GM19328 (cell line): ENCODE results near the gene ZNF660.
"Not testable (repeated sequence)": the region's sequence is repeated elsewhere in the genome, so short reads cannot be mapped to it uniquely, and the experiment has no call there.

Experiments used
- ATAC-seq: cut with Tn5 transposase; IDR thresholded peaks from one replicate; pipeline ENCODE4 v1.9.1; 2021; ENCODE audit warnings: mild to moderate bottlenecking, moderate library complexity; ENCODE audit not compliant: unreplicated experiment

Gene ZNF660

GRCh38 chr3:44584646-44585501 is at the start of gene ZNF660:
Gene ZNF660, plus strand, starts transcription at chr3:44584964. Its CDS starts 9,230 bp downstream, at chr3:44594194.
- ATAC-seq = no peak

DNA sequence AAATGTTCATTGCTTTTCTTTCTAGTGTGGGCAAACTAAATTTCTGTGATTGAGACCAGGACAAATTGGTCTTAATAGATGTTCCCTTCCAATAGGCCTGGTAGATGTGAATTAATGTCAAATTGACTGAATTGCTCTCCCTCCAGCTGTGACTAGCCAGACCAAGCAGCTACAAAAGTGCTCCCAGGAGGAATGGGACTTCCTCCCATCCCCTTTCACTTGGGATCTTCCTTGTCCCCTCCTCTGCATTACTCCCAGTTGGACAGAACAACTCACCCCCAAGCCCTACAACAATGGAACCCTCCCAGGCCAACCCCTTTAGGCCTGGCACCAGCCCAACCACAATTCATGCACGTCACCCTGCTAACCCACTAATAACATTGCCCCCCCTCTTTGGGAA is 49.4 kb upstream of the ZNF660 start:
- ATAC-seq = no peak

DNA sequence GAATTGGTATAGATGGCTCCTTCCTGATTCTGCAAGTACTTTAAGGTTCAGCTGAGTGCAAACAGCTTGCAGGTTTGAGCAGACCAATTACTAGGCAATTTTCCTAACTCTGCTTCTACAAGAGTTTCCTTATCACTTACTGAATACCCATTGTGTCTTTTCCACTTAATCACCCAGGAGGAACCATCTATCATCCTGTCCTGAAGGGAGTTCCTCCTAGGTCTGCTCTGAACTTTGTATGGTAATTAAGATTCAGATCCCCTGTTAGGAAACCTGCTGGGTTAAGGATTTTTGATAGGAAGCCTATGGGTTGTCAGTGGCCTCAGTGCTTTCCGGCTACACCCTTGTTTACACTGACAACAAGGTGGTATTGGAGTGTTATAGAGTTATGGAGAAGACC is 40.0 kb upstream of the ZNF660 start:
- ATAC-seq = not testable (repeated sequence)

- peak; percentile 72 for ATAC-seq
Observed at GRCh38 chr3:44554626-44555592, 29.9 kb upstream of the ZNF660 start, which contains the start of gene ZKSCAN7. Gene ZKSCAN7, plus strand, starts transcription at chr3:44555193. Its CDS starts 1,855 bp downstream, at chr3:44557048.

DNA sequence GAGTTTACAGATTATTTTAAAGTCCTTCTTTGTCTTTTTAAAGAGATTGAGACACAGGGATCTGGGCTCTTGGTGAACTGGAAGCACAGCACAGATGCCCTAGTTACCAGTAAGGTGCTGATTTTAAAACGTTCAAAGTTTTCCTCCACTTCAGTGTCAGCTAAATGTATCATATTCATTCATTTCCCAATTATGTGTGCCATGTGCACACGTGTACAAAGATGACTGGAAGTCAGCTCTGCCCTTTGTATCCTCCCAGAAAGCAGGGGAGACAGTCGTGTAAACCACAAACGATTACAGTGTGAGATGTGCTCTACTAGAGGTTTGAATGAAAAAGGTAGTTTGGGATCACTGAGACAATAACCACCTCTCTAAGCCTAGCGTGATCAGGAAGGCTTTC is 29.0 kb upstream of the ZNF660 start:
- ATAC-seq = no peak

DNA sequence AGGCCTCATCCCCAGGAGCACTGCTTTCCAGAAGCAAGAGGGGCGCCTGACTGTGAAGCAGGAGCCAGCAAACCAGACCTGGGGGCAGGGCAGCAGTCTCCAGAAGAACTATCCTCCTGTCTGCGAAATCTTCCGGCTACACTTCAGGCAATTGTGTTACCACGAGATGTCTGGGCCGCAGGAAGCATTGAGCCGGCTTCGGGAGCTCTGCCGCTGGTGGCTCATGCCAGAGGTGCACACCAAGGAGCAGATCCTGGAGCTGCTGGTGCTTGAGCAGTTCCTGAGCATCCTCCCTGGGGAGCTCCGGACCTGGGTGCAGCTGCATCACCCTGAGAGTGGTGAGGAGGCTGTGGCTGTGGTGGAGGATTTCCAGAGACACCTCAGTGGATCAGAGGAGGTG is 27.7 kb upstream of the ZNF660 start:
- ATAC-seq = no peak

DNA sequence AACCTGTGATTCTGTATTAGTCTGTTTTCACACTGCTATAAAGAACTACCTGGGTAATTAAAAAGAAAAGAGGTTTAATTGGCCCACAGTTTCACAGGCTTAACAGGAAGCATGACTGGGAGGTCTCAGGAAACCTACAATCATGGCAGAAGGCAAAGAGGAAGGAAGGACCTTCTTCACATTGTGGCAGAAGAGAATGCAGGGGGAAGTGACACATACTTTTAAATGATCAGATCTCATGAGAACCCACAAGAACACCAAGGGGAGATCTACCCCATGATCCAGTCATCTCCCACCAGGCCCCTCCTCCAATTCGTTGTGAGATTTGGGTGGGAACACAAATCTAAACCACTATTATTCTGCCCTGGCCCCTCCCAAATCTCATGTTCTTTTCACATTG is 23.7 kb upstream of the ZNF660 start:
- no peak for ATAC-seq

- ATAC-seq = no peak
Observed at GRCh38 chr3:44562147-44562546, 22.6 kb upstream of the ZNF660 start.

- no peak for ATAC-seq
Observed at GRCh38 chr3:44568561-44568960, 16.2 kb upstream of the ZNF660 start.

DNA sequence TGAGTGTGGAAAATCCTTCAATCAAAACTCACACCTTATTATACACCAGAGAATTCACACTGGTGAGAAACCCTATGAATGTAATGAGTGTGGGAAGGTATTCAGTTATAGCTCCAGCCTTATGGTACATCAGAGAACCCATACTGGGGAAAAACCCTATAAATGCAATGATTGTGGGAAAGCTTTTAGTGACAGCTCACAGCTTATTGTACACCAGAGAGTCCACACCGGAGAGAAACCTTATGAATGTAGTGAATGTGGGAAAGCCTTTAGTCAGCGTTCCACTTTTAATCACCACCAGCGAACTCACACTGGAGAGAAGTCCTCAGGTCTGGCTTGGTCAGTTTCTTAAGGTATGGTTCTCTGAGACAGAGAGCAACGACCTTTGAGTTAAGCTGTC is 13.7 kb upstream of the ZNF660 start:
- no peak for ATAC-seq

- no peak for ATAC-seq
Observed at GRCh38 chr3:44576613-44577012, 8.2 kb upstream of the ZNF660 start.

GRCh38 chr3:44577354-44577952 is 7.3 kb upstream of the ZNF660 start:
- ATAC-seq = not testable (repeated sequence)

- ATAC-seq = not testable (repeated sequence)
Observed at GRCh38 chr3:44578316-44578715, 6.4 kb upstream of the ZNF660 start.

DNA sequence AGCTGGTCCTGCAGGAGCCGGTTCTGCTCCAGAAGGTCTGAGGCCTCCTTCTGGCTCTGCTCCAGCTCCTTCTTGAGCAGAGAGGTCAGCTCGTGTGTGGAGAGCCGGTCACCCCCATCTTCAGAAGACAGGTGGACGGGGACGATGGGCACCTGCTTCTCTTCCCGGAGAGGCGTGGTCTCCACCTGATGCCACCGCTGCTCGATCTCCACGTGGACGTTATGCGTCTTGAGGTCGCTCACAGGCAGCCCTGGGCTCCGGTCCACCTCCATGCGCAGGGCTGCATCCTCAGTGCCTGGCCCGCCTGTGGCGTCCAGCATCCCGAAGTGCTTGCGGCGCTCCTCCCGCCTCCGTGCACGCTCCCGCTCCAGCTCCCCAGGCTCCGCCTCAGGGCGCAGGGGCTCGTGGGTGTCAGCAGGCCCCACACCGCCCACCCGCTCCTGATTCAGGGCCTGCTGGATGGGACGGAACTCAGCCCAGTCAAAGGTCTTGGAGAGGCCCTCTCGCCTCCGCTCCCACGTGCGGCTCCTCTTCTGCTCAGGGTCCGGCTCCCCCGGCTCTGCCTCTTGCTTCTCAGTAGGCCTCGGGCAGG is 5.7 kb upstream of the ZNF660 start:
- ATAC-seq = not testable (repeated sequence)

GRCh38 chr3:44579749-44580148 is 5.0 kb upstream of the ZNF660 start:
- not testable (repeated sequence) for ATAC-seq

- not testable (repeated sequence) for ATAC-seq
Observed at GRCh38 chr3:44580971-44581370, 3.8 kb upstream of the ZNF660 start.

GRCh38 chr3:44596621-44597020 is 11.9 kb downstream of the ZNF660 start:
- no peak for ATAC-seq

DNA sequence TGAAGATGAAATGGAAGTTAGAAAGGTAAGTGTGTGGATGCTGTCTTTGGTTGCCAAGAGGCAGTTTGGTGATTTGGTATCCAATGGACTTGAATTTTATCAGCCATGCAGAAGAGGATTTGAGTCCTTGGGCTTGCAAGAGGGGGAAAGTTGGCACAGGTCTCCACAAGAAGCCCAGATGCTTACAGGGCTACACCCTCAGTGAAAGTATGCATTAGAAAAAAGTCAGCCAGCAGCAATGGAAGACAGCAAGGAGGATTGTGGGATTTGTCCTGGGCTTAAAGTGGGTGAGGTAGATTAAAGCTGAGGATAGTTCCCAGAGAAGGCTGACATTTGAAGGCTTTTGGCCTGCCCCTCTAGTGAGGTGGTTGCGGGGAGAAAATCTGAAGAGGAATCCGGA is 17.0 kb downstream of the ZNF660 start:
- no peak for ATAC-seq

DNA sequence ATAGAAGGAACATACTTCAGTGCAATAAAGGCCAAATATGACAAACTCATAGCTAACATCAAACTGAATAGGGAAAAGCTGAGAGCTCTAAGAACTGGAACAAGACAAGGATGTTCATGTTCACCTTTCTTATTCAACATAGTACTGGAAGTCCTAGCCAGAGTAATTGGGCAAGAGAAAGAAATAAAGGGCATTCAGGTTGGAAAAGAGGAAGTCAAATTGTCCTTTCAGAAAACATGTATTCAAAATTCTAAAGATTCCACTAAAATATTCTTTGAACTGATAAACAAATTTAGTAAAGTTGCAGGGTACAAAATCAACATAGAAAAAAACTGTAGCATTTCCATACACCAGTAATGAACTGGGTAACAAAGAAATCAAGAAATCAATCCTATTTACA is 27.9 kb downstream of the ZNF660 start:
- no peak for ATAC-seq

DNA sequence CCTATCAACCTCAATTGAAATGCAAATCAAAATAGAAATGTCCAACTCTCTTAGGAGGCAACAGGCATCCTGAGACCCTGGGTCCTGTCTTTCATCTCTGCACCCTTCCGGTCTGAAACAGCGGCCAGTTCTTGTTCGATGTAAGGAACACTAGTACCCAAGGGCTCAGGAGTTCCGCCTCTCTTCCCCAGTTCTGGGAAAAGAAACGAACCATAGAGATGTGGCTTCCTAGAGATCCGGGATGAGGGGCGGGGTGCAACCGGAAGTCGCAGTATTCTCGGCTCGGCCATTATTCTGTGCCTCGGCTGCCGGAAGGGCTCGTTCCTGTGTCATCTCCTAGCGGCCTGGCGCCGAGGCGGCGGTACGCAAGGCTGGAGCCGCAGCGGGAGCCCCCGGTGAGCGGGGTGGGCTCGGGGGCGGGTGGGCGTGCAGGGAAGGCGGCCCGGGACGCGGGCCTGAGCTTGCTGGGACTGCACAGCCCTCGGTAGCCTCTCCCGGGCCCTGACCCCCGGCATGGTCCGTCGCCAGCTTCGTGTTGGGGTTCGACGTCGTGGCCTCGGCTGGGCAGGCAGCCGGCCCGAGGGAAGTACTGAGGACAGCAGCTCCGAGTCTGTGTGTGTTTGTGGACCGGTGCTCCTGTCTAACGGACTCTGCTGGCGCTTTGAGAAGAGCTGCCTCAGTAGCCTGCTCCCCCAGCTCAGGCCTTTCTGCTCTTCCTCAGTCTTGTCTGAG is 40.2 kb downstream of the ZNF660 start, which contains the start of gene ZNF197:
Gene ZNF197, plus strand, starts transcription at position 288 of the 732 bp plus-strand sequence. CDS start 4,119 bp downstream, outside the sequence.
- ATAC-seq = peak; percentile 97
